Ammon's horn (tissue), 1 donor: Measurements from ENCODE around the gene GNA14.
"Not testable (repeated sequence)": the region's sequence is repeated elsewhere in the genome, so short reads cannot be mapped to it uniquely, and the experiment has no call there.

Experiments
- DNase-seq: peaks from one replicate; pipeline ENCODE4 v3.0.0-alpha.2; 2016; ENCODE audit warnings: low spot score

GNA14 gene

DNA sequence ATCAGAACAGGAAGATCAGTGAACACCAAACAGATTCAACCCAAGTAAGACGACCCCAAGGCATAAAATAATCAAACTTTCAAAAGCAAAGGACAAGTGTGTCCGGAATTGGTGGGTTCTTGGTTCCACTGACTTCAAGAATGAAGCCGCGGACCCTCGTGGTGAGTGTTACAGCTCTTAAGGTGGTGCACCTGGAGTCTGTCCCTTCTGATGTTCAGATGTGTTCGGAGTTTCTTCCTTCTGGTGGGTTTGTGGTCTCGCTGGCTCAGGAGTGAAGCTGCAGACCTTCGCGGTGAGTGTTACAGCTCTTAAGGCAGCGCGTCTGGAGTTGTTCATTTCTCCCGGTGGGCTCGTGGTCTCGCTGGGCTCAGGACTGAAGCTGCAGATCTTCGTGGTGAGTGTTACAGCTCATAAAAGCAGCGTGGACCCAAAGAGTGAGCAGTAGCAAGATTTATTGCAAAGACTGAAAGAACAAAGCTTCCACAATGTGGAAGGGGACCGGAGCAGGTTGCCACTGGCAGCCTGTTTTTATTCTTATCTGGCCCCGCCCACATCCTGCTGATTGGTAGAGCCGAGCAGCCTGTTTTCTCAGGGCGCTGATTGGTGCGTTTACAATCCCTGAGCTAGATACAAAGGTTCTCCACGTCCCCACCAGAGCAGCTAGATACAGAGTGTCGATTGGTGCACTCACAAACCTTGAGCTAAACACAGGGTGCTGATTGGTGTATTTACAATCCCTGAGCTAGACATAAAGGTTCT is 158.5 kb downstream of the GNA14 start:
- DNase-seq, result not testable (repeated sequence)

DNA sequence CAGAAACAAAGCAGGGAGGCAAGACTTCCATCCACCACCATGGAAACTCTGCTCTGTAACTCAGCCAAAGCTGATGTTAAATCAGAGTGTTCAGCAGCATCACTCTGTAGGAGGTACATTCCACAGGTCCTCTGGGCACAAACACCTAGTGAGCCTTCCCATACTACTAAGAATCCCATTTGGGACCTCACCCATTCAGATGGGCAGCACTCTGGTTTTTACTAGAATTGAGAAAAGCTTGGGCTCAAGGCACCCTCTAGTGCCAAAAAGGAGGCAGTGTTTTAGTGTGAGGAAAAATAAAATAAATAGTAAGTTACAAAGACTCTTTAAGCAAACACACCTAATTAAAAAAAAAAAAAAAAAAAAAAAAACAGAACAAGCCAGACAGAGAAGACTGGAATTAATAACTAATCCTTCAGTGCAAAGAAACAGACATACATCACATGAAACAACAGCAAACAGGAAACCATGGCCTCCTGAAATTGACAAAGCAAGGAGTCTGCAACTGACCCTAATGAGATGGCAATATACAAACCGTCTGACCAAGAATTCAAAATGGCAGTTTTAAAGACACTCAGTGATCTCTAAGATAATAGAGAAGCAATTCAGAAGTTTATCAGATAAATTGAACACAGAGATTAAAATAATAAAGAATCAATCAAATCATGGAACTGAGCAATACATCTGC is 159.5 kb downstream of the GNA14 start:
- DNase-seq, result no peak

DNA sequence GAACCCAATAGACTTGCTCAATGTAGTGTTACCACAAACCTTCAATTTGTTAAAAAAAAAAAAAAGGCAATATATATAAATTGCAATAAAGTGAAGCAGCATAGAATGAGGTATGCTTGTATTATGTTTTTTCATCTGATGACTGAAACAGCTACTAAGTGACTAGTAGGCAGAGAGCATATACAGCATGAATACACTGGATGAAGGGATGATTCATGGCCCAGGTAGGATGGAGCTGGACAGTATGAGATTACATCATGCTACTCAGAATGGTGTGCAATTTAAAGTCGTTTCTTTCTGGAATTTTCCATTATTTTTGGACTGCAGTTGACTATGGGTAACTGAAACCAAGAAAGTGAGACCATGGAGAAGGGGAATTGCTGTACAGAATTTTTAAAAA is 161.2 kb downstream of the GNA14 start:
- DNase-seq, result no peak

DNA sequence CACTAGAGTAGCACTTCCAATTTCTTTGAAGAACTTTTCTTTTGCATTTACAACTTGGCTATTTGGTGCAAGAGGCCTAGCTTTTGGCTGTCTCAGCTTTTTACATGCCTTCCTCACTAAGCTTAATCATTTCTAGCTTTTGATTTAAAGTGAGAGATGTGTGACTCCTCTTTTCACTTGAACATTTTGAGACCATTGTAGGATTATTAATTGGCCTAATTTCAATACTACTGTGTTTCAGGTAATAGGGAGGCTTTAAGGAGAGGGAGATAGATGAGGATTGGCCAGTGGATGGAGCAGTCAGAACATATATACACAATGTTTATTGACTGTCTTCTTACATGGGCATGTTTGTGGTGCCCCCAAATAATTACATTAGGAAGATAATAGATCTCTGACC is 161.7 kb downstream of the GNA14 start:
- DNase-seq, result no peak

DNA sequence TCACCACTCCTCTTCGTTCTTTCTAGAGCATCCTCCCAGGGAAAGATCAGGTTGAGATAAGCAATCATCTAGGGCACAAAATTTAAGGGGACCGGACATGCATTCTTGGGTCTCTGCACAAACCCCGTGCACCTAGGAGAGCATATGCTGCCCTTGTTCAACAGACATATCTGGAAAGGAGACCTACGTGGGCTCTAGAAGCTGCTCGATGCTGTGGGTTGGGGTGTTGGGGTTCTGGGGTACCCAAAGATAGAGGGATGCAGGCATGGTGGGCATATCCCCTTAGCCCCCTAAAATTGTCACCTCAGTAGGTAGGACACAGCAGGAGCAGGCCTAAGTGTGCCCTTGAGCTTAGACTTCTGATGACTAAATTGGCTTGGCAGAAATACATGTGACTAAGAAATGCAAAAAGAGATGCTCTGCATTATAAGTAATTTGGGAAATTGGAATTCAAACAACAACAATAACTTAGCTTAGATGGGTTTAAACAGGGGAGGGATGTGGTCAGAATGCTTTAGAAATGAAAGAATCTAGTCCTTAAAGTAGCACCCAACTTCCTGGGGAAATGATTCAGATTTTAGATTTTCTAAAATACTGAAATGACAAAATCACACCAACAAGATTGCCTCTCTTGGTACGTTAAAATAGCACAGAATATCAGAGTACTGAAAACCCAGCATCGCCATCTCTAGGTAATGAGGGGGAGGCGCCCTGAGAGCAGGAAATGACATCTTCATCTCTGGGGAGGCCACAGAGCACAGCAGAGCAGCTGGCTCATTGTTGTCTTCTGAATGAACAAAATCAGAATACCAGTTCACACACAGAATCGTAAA is 172.3 kb downstream of the GNA14 start:
- no peak for DNase-seq

DNA sequence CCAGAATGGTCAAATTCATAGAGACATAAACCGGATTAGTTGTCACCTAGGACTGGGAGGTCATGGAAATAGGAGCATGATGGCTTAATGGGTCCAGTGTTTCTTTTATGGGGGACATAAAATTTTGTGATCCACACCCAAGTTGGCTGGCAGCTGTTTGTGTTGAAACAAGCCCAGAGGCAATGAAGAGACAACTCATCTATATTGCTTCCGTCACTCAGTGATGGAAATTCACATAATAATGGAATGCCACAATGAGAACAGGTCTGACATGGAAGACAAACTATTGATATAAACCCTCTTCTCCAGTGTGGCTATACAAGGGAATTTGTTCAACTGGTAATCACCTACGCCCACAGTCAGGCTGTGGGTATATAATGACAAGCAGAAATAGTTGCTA is 173.2 kb downstream of the GNA14 start:
- DNase-seq, result no peak

DNA sequence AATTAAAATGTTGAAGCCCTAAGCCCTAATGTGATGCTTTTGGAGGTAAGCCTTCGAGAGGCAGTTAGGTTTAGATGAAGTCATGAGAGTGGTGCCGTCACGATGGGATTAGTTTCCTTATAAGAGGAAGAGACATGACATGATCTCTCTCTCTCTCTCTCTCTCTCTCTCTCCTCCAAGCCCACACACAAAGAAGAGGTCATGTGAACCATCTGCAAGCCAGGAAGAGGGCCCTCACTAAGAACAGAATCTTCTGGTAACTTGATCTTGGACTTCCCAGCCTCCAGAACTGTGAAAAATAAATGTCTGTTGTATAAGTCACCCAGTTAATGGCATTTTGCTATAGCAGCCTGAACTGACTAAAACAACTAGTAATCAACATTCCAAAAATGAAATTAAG is 175.5 kb downstream of the GNA14 start:
- DNase-seq, result no peak

DNA sequence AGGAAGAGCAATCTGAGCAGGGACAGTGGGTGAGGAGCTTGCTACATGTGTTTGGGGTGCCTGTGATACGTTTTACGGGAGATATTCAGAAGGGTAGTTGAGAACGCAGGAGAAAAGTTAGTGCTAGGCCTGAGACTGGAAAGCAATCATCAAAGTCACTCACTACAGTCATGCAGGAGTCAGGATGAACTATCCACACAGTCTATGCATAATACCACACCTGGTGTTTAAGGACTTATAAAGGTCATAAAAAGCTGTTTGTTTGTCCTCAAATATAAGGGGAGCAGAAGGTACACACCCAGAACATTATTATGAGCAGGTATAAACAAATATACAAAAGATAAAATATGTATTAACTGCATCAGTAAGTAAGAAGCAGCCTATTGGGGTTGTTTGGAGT is 176.6 kb downstream of the GNA14 start:
- no peak for DNase-seq

DNA sequence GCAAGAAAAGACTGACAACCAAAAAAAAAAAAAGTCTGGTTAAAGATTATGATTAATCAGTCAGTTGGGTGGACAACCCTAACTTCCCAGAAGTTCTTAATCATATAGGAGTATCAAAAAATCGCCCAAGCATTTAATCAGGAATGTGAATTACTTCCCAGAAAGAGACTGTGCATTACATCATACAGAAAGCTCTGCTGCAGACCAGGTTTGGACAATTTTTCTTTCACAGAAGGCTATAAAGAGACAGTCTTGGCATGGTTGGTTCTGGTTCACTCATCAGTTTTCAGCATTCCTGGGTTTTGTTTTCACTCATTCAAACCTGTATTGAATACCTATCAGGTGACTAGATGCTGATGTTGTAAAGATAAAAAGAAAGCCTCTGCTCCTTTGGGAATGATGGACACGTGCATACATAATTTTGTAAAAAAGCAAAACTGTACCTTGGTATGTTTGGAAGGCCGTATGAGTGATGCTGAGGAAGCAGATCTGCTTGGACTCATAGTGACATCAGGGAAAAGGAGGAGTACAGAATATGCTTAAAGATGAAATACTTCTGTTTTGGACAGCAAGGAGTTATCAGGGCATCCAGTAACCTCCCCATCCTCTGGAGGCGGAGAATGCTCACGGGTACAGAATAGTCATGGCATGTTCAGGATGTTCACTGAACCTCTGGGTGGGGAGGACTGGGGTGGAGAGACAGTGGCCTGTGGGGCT is 178.4 kb downstream of the GNA14 start:
- DNase-seq, result no peak

DNA sequence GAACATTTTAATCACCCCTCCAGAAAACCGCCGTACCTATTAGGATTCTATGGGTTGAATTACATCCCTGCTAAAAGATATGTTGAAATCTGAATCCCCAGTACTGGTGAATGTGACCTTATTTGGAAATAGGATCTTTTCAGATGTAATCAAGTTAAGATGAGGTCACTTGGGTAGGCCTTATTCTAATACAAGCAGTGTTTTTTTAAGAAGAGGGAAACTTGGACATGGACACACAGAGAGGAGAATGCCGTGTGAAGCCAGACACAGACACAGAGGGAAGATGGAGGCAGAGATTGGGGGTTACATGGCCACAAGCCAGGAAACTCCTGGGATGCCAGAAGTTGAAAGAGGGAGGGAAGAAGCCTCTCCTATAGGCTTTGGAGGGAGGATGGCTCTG is 183.5 kb downstream of the GNA14 start:
- no peak for DNase-seq

DNA sequence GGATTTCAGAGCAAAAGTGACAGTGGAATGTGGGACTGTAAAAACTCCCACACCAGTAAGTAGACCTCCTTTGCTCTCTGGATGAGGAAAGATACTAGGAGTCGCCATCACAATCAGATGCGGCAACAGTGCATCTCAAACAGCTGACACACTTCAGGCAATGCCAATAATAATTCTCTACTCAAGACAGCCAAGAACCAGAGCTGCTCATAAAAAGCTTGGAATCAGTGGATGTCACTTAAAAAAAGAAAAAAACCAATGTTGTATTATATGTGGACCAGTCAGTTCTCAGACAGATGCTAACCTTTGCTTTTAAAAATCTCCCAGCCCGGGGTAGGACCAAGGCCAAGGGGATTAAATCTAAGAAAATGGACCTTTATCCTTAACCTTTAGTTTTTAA is 185.0 kb downstream of the GNA14 start:
- DNase-seq, result no peak

DNA sequence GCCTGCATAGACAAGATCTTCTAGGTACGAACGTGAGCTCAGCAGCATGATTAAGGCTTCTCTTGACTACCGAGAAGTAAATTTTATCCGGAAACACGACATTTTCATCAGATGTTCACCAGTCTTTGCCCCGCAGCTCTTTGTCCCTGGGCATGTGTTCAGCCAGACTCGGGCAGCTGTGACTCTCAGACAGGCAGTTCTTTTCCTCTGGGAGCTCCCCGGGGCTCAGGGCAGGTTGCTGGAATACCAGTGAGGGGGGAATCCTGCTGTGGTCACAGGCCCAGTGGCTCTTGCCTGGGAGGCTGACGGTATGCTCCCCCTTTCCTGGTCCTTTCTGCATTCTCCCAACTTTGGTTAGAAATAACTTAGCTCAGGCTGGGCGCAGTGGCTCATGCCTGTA is 186.1 kb downstream of the GNA14 start:
- no peak for DNase-seq

DNA sequence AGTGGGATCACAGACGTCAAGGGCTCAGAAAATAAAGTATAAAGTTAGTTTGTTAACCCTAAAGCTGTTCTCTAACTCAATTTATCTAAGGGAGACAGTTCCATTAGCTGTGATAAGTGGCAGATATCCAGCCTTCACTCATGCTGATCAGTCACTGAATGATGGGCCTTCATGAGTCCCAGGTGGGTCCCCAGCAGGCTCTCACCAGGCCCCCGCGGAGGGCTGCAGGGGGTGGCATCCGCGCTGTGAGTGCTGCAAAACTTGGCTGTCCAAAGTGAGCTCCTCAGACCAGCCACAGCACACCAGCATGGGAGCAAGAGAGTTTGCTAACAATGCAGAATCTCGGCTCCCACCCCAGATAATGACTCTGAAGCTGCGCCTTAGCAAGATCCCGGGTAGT is 187.2 kb downstream of the GNA14 start:
- no peak for DNase-seq

DNA sequence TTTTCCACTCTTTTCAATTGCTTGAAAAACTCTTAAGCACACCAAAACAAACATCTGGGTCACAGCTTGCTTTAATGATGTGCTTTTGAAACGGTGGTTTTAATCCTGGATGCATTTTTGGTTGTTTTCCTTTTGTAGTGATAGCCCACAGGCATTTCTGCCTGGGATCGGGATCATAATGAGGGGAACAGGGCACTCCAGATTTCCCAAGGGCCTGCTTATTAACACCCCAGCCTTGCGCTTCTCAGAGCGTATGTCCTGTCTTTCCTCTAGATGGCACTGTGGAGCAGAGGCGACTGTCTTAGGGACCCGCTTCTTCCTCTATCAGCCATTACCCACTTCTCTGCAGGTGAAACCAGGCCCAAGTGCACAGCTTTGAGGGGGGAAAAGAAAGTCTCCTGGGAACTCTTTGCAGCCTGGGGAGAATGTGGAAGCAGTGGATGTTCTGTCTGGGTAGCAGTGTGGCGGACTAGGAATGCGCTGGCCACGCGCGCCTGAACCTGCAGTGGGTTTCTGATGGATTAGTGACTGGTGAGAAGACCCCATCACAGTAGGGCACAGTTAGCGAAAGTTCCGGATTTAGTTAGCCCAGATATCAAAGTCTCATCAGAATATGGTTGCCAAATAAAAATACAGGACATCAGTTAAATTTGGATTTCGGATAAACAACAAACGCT is 190.1 kb downstream of the GNA14 start:
- peak; percentile 86 for DNase-seq

DNA sequence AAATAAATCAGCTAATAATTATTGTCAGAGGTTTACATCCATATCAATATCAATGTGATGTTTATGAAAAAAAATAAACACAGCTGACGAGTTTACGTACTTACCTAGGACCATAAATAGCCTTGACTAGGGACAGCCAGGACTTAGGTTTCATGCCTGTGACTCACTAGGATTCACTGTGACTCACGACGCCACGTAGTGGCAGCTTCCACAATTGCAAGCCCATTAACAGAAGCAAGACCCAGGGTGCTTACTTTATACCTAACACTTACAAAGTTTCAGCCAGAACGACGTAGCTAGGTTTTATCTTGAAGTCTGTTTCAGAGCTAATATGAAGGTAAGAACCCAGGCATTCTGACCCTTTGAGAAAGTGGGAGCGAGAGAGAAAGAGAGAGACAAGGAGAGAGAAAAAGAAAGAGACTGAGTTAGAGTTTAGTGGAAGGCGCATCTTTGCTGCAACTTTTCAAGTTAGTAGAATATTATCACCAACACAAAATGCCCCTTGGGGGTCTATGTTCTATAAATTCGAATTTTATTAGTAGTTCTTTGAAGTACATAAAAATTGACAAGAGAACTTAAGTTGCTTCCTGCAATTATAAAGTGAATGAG is 191.2 kb downstream of the GNA14 start:
- peak; percentile 90 for DNase-seq

DNA sequence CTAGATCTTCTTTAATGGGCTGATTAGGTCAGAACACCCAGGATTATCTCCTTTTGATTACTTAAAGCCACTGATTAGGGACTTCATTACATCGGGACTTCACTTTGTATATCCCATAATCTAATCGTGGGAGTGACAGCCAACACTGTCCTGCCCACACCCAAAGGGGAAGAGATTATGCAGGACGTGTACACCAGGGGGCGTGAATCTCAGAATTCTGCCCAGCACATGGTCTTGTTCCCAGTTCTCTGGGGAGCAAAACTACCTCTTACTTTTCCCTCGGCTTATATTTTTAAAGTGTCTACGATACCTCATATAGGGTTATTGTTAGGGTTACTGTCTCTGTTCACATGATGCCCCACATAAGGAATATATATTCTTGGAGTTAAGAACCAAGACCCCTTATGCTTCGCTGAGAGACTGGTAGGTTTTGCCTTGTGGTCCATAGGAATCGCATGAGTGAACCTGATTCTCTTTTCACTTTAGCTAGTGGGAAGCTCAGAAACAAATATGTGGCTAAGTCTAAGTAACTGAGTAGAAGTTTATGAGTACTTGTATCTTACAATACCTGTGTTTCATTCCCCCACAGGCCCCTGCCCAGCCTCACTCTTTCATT is 192.7 kb downstream of the GNA14 start:
- no peak for DNase-seq

DNA sequence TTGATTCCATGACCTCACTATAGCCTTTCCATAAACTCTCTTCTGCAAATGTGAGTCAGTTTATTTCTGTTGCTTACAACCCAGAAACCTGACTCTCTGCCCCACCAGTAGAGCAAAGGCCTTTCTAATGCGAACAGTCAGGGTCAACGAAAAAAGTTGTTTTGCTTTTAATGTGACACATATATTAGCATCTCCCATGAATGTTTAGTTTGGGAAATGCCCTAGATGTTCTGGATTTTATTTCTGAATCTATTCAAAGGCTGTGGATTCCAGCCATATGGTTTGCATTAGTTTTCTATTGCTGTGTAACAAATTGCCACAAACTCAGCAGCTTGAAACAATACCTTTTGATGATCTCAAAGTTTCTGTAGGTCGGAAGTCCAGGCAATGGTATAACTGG is 193.5 kb downstream of the GNA14 start:
- DNase-seq, result no peak

DNA sequence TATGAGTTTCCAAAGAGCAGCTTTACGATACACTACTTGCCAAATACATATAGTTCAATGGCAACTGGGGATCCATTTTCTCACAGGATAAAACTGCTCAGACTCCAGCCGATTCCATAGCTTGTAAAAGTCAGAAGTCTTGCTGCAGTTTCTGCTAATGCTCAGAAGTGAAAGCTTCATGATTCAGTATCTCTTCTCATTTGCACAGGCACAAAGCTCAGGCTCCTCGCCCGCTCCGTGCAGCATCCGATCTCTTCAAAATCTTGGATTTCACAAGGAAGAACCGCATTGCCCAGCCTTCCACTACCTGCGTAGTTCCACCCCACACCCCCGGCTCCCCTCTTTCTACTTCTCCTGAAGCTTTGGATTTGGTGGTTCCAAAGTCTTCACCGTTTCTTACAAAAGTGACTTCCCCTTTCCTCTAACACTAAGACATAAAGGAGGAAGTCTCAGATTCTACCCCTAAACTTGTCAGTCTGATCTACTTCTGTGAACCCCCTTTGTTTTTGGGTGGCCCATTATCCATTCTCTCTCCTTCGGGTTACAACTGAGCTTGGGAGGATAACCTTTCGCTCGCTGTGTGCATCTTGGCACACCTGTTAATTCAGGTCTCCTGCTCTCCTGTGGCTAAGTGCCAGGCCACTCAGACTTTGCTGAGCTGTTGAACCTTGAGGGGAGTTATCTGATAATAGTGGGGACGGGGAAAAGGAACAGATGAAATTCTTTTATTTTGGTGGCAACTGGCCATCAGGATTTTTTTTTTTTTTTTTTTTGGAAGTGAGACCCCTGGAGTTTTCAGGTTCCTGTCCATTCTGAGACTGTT is 194.1 kb downstream of the GNA14 start:
- DNase-seq, result no peak

DNA sequence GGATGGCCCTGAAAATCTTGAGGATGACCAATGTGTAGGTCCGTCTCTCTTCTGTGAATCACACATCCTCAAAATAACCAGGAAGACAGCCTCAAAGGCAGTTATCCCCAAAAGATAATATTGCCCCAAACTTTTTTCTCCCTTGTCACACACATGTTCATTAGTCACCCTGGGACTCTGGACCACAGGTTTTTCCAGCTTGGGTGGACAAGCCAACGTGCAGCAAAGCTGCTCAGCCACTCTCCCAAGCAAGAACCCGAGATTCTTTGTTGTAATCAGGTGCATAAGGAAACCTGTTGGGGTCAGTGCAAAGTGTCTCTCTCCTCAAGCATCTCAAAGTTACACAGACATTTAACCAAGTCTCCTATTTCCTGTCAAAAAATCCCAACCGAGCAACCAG is 196.6 kb downstream of the GNA14 start:
- DNase-seq, result no peak

DNA sequence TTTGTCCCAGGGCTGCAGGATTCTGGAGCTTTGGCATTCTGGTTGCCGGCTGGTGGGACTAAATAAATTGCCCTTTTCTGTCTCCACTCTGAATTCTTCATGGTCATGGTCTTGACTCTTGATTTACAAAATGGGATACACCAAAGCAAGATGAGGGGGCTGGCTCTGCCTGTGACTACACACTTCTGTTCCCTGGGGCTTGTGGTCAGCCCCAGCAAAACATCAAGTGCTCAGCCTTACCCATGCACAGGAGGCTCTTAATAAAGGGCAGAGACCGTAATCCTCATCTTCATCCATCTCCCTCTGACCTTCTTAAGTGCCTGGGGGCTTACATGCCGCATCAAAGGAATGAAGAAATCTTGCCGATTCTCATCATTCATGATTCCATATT is 198.0 kb downstream of the GNA14 start:
- no peak for DNase-seq
